GM19099 (cell line): Measurements from ENCODE around the gene TVP23B.
"Not testable (repeated sequence)": the region's sequence is repeated elsewhere in the genome, so short reads cannot be mapped to it uniquely, and the experiment has no call there.

ENCODE experiments used
- POLR2A ChIP-seq: IDR thresholded peaks from 3 replicates; pipeline ENCODE4 v1.6.1; 2011; ENCODE audit warnings: low read depth; ENCODE audit not compliant: insufficient read length; ENCODE audit errors: extremely low read depth

The TVP23B gene

GRCh38 chr17:18780991-18781718, at the start of gene TVP23B:
TVP23B (plus strand) TSS chr17:18781183; CDS start chr17:18781294, 111 bp downstream.
- TF ChIP-seq POLR2A: peak; percentile 69

- not testable (repeated sequence) for TF ChIP-seq POLR2A
These were observed 37.1 kb upstream of the TVP23B start, which contains the start of gene FBXW10 for GRCh38 chr17:18743699-18744421. FBXW10 (plus strand) TSS chr17:18744054; CDS start chr17:18744245, 191 bp downstream.

GRCh38 chr17:18772471-18772870, 8.5 kb upstream of the TVP23B start:
- no peak for TF ChIP-seq POLR2A

- no peak for TF ChIP-seq POLR2A
These were observed 67.5 kb downstream of the TVP23B start for GRCh38 chr17:18848501-18848900.

- no peak for TF ChIP-seq POLR2A
These were observed 69.7 kb downstream of the TVP23B start for GRCh38 chr17:18850679-18851078.

GRCh38 chr17:18851201-18851600, 70.2 kb downstream of the TVP23B start:
- no peak for TF ChIP-seq POLR2A

GRCh38 chr17:18854956-18855355, 74.0 kb downstream of the TVP23B start:
- TF ChIP-seq POLR2A: no peak

- TF ChIP-seq POLR2A: peak; percentile 80
These were observed 75.0 kb downstream of the TVP23B start for GRCh38 chr17:18855831-18856569.
